Medulla oblongata (tissue), 1 donor: Measurements from ENCODE around the gene CFAP99.

Experiments
- DNase-seq: peaks from one replicate; pipeline ENCODE4 v3.0.0-alpha.2; 2015; ENCODE audit errors: extremely low spot score

CFAP99 gene

GRCh38 chr4:2503809-2504208 lies 85.1 kb downstream of the CFAP99 start:
- DNase-seq, result no peak

- no peak for DNase-seq
These were observed 88.5 kb downstream of the CFAP99 start for GRCh38 chr4:2507259-2507658.

- DNase-seq, result no peak
These were observed 89.1 kb downstream of the CFAP99 start for GRCh38 chr4:2507855-2508254.

- DNase-seq, result no peak
These were observed 91.8 kb downstream of the CFAP99 start for GRCh38 chr4:2510351-2511259.

GRCh38 chr4:2511645-2512131 lies 92.9 kb downstream of the CFAP99 start:
- no peak for DNase-seq
